Measurements from ENCODE around the gene RBM27.

The RBM27 gene

GRCh38 chr5:146238973-146239372, 35.6 kb downstream of the RBM27 start:
- no peak for TF ChIP-seq CTCF (IDR thresholded peaks at IDR 0.05)

GRCh38 chr5:146240951-146241350, 37.5 kb downstream of the RBM27 start:
- TF ChIP-seq CTCF (IDR thresholded peaks at IDR 0.05), result no peak

GRCh38 chr5:146243247-146243646, 39.8 kb downstream of the RBM27 start:
- TF ChIP-seq CTCF (IDR thresholded peaks at IDR 0.05), result no peak

GRCh38 chr5:146248561-146248960, 45.2 kb downstream of the RBM27 start:
- TF ChIP-seq CTCF (IDR thresholded peaks at IDR 0.05), result no peak

- TF ChIP-seq CTCF (IDR thresholded peaks at IDR 0.05), result no peak
Observed at GRCh38 chr5:146249801-146250200, 46.4 kb downstream of the RBM27 start.

All from LNCAP (cell line).